GM06990 (cell line): ENCODE results near the gene BIN2.
"Not testable (repeated sequence)": the region's sequence is repeated elsewhere in the genome, so short reads cannot be mapped to it uniquely, and the experiment has no call there.

Source experiments
- DNase-seq: peaks from one replicate; pipeline ENCODE4 v3.0.0-alpha.2; 2011; ENCODE audit not compliant: insufficient read length; ENCODE audit errors: extremely low read depth
- H3K27me3 ChIP-seq: replicated peaks from 2 replicates; pipeline ENCODE4 v1.6.0; 2011; ENCODE audit warnings: low read length; ENCODE audit not compliant: control insufficient read depth, insufficient read depth
- H3K36me3 ChIP-seq: 2 replicates; pipeline ENCODE4 v1.5.1; 2011; ENCODE audit warnings: low read length; ENCODE audit not compliant: control insufficient read depth, insufficient read depth
- H3K4me3 ChIP-seq: replicated peaks from 2 replicates; pipeline ENCODE4 v1.5.1; 2011; ENCODE audit warnings: low read depth, mild to moderate bottlenecking, control low read depth, low read length
- CTCF ChIP-seq: IDR thresholded peaks from 2 replicates; pipeline ENCODE4 v1.5.1; 2011; ENCODE audit warnings: low read length, control low read depth, mild to moderate bottlenecking, inconsistent platforms; ENCODE audit not compliant: insufficient read depth, poor library complexity, severe bottlenecking

Gene BIN2

GRCh38 chr12:51291603-51292513 lies 32.1 kb downstream of the BIN2 start:
- DNase-seq: peak; percentile 21
- not testable (repeated sequence) for H3K27me3 ChIP-seq, H3K36me3 ChIP-seq, H3K4me3 ChIP-seq
- peak; percentile 40 for TF ChIP-seq CTCF

GRCh38 chr12:51285843-51286242 lies 38.1 kb downstream of the BIN2 start:
- no peak for DNase-seq
- TF ChIP-seq CTCF: no peak
- no peak overlapping the region for H3K4me3 ChIP-seq
- peaks cover 10% of the 10 kb centered on the region for H3K36me3 ChIP-seq
- H3K27me3 ChIP-seq: no peaks in the 10 kb centered on the region

- H3K36me3 ChIP-seq: peaks cover 8% of the 10 kb centered on the region
- DNase-seq: no peak
- no peak for TF ChIP-seq CTCF
- H3K4me3 ChIP-seq: no peak overlapping the region
- H3K27me3 ChIP-seq: no peaks in the 10 kb centered on the region
Measured at GRCh38 chr12:51281202-51281924, 42.6 kb downstream of the BIN2 start.

- no peak for DNase-seq
- no peak for TF ChIP-seq CTCF
- H3K27me3 ChIP-seq: no peaks in the 10 kb centered on the region
- H3K36me3 ChIP-seq: no peaks in the 10 kb centered on the region
- no peak overlapping the region for H3K4me3 ChIP-seq
Measured at GRCh38 chr12:51275088-51275487, 48.9 kb downstream of the BIN2 start.

- not testable (repeated sequence) for H3K27me3 ChIP-seq, H3K4me3 ChIP-seq, DNase-seq, H3K36me3 ChIP-seq
Measured at GRCh38 chr12:51272810-51273209, 51.2 kb downstream of the BIN2 start.

- no peaks in the 10 kb centered on the region for H3K27me3 ChIP-seq
- peak overlapping the region; percentile 61 for H3K4me3 ChIP-seq
- TF ChIP-seq CTCF: no peak
- no peaks in the 10 kb centered on the region for H3K36me3 ChIP-seq
- DNase-seq: no peak
Measured at GRCh38 chr12:51270951-51271518, 52.9 kb downstream of the BIN2 start.
